ENCODE data around the gene FCGBP.

Gene FCGBP

DNA sequence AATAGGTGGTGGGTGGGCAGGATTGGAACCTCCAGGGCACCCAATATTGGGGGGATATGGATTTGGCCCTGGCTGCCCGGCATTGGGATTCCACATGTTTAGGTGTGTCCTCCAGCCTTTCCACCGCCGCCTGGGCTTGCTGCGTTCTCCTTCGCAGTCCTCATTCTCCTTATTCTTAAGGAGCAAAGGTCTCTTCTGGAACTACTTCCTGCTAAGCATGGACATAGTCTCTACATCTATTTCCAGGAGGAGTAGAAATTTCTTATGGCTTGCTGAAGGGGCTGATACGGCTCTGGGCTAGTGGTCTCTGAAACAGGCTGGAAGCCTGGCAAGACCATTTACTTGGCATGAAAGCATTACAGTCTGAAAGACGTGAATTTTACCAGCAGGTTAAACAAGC is 9.2 kb upstream of the FCGBP start:
- no peak for DNase-seq

DNA sequence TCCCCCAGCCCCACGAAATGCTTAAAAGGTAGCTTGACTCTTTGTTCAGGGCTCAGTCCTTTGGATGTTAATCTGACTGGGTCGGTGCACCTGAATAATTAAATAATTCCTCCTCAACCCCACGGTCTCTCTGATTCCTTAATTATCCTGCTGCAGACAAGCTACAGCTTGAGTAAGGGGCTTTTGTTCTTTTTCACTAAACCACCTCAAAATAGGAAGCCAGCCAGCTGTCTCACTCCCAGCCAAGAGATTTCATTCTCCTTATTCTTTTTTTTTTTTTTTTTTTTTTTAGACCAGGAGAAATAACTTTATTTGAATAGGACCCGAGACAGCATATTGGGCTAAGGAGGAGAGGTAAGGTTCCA is 7.9 kb upstream of the FCGBP start:
- DNase-seq, result no peak

DNA sequence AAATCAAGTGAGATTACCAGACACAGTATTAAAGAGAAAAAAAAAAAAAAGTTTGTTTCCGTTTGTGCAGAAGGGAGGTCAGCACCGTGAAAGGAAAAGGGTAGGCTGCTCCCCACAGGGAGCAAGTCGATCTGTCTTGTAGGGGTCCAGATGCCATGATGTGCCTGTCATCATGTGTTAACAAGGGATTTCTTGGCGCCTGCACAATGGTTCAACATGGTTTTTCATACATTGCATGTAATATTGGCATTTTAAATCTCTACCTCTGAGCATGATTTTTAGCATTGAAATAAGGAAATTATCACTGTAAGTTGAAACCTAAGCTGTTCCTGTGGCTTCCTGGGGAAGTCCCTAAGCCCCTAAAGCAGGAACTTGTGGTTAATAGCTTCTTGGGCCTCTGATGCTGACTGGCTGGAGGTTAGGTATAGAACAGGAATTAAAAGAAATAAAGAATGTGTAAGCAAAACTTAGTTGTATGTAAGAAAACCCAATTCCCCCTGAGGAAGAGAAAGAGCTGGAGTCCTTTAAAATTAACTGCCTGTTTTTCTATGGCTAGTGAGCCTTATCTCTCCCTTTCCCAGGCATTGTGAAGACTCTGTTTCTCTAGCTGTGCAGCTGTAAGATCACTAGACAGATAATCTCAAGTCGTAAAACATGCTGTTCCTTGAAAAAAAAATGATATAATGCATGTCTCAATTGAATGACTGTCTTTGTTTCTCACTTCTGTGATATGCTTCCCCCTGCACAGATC is 7.4 kb upstream of the FCGBP start:
- DNase-seq, result no peak

DNA sequence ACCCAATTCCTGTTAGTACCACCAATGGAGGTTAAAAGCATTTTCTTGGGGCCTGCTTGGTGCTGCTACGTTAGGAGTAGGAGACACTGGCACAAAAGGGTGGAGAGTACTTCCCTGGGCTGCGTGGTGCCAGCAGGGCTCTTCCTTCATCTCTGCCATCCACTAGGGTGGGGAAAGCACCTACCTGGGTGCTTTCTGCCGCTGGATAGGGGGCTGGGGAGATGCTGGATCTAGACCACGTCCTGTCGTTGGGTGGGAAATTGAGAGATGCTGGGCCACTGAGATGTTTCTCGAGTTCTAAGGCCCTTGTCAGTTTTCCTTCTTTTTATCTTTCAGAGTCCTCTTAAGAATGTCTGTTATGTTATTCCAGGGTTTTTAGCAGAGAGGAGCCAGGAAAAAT is 6.7 kb upstream of the FCGBP start:
- no peak for DNase-seq

DNA sequence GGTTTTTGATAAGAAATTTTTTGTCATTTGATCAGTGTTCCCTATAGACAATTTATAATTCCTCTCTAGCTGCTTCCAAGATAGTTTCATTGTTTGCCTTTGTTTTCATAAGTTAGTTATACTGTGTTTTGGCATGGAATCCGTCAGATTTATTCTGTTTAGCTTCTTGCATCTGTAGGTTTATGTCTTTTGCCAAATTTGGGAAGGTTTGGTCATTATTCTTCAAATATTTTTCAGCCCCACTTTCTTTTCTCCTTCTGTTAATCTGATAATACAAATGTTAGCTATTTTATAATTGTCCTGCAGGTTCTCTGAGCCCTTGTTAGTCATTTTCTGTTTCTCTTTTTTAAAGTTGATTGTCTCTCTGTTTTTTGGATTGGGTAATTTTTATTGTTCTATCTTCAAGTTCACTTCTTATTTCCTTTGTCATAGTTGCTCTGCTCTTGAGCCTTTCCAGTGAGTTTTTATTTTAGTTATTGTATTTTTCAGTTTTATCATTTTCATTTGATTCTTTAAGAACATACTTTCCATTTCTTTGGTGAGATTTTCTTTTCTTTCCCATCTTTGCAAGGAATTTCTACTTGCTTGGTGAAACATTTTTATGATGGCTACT is 5.9 kb upstream of the FCGBP start:
- no peak for DNase-seq

DNA sequence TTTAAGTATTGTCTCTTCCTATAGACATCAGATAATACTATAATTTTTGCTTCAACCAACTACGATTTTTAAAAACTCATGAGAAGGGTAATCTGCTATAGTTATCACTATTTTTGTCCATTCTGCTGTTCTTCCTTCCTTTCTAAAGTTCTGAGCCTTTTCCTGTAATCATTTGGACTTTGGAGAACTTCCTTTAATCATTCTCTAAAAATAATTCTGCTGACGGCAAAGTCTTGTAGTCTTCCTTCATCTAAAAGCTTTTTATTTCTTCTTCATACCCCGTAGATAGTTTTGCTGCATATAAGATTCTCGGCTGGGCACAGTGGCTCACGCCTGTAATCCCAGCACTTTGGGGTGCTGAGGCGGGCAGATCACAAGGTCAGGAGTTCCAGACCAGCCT is 5.1 kb upstream of the FCGBP start:
- DNase-seq, result no peak

DNA sequence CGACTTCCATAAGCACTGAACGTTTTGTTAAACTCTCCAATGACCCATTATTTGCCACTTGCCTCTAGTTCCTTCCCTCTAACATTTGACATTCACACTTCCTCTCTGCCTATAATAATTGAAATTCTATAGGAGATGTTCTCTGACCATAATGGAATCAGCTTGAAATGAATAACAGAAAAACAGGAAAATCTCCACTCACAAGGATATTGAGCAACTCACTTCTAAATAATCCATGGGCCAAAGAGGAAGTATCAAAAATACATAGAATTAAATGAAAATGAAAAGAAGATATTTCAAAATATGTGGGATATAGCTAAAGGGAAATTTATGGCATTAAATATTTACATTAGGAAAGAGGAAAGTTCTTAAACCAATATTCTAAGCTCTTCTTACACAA is 3.4 kb upstream of the FCGBP start:
- no peak for DNase-seq

DNA sequence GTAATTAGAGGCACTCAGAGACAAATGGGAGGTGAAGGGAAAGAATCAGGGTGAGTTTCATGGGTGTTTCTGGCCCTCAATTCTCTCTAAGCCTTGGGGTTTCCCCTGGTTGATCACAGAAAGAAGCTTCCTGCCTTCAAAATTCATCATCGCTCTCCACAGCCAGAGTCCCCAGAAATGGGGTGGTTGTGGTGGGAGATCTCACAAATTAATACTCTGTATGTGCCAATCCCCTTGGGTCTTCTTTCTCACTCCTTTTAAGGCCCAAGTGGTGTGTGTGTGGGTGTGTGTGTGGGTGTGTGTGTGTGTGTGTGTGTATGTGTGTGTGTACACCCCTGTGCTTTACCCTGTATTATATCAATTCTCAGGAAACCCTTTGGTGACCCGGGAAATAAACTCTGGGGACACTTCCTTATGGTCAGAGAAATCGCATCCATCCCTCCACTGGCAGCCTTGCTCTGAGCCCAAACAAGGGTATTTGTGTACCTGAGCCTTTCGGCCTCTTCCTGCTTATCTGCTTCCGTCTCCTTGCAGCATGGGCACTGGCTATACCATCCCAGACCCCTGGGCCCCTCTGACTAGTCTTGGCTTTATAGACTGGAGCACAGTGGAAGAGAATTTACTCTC is 2.8 kb upstream of the FCGBP start:
- DNase-seq, result no peak

DNA sequence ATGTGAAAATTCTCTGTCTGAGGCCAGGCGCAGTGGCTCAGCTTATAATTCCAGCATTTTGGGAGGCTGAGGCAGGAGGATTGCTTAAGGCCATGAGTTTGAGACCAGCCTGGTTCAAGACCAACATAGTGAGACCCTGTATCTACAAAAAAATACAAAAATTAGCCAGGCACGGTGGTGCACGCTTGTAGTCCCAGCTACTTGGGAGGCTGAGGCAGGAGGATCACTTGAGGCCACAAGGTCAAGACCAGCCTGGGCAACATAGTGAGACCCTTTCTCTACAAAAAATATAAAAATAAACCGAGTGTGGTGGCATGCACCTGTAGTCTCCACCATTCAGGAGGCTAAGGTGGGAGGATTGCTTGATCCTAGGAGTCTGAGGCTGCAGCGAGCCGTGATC is 2.2 kb upstream of the FCGBP start:
- no peak for DNase-seq

DNA sequence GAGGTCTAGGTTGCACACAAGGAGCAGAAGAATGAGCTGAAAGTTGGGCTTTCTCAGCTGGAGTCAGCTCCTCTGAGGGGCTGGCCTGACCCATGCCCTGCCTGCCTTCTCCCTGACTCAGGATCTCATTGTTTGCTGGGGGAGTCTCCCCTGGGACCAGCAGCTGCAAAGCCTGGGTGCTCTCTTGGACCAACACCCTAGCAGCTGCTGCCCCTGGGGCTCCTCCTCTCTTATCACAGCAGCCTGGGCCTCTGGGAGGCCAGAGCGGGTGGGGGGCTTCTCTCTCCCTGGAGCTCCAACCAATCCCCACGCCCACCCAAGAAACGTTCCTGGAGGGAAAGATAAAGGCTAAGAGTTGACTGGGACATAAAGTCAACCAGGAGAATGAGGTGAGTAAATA is 1.6 kb upstream of the FCGBP start:
- DNase-seq, result no peak

DNA sequence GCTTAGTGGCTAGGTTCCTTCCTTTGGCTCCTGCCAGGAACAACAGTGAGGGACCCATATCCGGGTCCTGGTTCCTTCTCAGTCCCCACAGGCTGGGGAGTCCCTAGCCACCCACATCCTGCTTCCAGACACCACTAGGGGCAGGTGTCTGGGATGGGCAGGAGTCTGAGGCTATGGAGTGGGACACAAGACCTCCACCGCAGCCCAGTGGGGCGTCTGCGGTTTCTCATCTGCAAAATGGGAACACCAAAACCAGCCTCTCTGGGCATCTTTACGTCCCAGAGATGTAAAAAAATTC is 879 bp upstream of the FCGBP start:
- DNase-seq, result no peak

DNA sequence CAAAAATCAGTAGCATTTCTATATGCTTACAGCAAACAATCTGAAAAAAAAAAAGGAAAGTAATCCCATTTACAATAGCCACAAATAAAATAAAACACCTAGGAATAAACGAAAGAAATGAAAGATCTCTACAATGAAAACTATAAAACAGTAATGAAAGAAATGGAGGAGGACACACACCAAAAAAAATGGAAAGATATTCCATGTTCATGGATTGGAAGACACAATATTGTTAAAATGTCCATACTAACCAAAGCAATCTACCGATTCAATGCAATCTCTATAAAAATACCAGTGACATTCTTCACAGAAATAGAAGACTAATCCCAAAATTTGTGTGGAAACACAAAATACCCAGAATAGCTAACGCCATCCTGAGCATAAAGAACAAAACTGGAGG is 4.7 kb downstream of the FCGBP start:
- no peak for DNase-seq

DNA sequence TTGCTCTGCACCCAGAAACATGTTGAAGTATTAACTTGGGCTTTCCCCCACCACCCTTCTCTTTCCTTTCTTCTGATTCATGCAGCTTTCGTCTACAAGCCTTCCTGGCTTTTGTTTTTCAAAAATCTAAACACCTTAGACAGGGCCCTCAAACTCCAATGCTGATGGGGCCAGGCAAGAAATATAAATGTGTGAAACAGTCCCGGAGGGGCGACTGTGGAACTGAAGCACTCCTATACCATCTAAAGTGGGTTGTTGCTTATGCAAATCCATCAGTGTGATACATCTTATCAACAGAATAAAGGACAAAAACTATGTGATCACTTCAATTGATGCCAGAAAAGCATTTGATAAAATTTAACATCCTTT is 6.1 kb downstream of the FCGBP start:
- DNase-seq, result no peak

DNA sequence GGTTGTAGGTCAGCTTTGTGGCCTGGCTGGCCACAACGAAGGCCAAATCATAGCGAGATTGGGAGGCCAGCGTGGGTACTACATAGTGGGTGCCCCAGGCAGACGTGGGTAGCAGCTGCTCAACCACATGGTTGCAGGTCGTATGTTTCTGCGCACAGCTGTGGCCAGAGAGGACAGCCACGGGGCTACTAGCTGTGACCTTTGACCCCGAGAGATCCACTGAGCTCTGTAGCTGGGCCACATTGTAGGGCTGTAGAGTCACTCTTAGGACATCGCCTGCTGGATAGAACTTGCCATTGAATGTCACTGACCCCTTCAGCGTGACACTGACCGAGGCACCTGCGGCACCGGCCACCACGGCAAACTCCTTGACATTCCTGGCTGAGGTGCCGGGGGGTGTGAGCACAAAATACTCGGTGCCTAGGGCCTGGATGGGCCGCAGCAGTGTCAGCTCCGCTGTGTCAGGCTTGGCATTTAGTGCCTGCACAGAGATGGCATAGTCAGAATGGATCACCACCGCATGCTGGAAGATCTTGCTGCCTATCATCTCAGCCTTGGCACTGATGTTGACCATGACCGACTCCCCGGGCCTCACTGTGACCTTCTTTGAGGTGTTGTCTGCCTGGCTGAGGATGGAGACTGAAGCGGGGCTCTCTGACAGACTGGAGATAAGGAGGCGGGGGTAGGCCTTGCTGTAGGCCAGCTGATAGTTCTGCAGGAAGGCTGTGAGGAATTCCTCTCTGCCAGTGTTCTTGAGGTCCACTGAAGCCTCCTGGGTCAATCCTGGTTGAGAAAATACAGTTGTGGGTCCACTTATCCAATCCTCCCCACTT is 6.7 kb downstream of the FCGBP start:
- DNase-seq, result no peak

DNA sequence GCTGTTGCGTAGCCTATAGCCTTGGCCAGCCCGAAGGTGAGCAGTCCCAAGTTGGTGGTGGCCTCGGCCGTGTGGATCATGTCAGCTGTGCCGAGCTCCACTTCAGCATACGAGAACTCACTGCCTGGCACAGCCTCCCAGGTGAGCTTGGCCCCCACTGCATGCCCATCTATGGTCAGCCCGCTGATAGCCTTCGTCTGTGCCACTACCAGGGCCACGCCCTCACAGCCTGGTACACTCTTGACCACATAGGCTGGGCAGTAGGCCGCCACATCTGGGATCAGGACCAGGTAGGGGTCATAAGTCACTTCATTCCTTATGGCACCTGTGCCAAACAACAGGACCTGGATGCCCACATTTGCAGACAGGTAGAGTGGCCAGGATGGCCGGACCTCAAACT is 7.4 kb downstream of the FCGBP start:
- no peak for DNase-seq

DNA sequence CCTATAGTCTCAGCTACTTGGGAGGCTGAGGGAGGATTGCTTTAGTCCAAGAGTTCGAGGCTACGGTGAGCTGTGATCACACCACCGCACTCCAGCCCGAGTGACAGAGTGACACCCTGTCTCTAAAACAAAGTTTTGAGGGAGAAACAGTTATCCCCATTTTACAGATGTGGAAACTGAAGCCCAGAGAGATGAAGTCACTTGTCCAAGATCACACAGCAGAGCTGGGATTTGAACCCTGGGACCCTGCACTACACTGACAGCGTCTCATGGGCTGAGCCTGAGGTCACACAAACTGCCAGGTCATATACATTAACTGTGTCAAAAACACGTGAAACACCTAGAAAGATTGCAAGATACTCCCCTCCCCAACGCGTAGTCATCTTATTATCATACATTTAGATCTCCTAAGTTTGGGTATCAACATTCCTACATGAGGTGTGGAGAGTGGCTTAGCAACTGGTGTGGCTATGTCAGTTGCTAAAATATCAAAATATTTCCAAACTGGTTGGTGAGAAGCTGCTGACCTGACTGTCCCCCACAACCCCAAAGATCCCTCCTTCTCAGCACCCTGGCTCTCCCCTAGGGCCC is 8.2 kb downstream of the FCGBP start:
- DNase-seq, result no peak

DNA sequence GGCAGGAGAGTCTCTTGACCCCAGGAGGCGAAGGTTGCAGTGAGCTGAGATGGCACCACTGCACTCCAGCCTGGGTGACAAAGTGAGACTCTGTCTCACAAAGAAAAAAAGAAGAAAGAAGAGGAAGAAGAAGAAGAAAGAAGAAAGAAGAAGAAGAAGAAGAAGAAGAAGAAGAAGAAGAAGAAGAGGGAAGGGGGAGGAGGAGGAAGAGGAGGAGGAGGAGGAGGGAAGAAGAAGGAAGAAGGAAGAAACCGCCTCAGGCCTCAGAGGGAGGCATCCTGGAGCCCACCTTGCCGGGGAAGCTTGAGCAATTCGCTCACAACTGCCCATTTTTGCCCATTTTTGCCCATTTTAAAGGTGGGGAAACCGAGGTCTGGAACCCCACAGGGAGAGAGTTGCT is 9.5 kb downstream of the FCGBP start:
- DNase-seq, result no peak

DNA sequence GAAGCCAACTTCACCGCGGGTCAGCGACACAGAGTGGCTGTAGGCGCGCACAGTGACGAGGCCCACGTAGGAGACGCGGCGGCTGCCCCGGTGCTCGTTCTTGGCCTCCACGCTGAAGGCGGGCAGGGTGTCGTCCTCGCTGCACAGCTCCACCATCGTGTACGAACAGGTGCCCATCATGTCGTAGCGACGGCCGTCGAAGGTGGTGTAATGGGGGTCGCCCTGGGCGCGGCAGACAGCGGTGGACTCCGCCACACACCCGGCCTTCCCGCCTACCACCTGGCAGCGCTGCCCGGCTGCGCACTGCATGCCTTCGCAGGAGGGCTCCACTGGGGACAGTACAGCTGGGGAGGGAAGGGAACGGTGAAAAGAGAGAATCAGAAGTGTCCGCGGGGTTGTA is 10.0 kb downstream of the FCGBP start:
- no peak for DNase-seq

DNA sequence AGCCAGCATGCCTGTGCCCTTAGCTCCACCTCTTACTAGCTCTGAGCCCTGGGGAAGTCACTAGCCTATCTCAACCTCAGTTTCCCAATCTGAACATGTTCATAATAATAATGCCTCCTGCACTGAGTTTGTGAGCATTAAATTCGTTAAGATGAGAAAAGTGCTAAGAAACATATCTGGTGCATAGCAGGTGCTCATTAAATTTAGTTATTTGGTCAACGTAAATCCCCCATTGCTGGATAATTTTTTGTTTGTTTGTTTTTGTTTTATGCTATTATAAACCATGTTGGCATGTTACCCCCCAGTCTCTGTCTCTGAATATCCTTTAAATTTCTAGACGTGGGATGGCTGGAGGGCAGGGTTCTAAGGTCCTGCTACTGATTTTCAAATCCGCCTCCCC is 10.6 kb downstream of the FCGBP start:
- no peak for DNase-seq

DNA sequence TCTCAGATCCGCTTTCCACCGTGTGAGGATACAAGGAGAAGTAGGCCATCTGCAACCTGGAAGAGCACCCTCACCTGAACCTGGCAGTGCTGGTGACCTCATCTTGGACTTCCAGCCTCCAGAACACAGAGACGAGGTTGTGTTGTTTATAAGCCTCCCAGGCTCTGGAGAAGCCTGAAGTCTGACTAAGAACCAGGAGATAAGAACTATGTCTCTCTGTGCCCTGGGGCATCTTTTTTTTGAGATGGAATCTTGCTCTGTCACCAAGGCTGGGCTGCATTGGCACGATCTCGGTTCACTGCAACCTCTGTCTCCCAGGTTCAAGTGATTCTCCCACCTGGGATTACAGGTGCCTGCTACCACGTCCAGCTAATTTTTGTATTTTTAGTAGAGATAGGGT is 14.5 kb downstream of the FCGBP start:
- no peak for DNase-seq

DNA sequence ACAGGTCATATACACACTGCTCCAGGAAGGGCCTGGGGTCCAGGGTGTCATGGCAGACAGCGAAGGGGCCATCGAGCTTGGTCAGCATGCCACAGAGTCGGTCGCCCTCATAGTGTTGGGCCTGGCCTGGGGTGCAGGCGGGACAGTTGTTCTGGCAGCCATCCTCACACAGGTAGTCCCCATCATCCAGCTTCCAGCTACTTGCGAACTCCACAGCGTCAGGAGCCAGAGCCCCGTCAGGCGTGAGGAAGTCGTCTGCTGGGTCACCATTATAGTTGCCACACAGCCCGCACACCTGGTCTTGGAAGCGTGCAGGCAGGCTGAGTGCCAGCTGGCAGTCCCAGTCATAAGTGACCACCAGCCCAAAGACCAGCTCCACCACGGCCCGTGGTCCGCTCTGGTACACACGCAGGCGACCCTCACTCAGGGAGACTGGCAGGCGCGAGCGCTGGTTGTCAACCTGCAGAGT is 16.2 kb downstream of the FCGBP start:
- DNase-seq, result no peak

DNA sequence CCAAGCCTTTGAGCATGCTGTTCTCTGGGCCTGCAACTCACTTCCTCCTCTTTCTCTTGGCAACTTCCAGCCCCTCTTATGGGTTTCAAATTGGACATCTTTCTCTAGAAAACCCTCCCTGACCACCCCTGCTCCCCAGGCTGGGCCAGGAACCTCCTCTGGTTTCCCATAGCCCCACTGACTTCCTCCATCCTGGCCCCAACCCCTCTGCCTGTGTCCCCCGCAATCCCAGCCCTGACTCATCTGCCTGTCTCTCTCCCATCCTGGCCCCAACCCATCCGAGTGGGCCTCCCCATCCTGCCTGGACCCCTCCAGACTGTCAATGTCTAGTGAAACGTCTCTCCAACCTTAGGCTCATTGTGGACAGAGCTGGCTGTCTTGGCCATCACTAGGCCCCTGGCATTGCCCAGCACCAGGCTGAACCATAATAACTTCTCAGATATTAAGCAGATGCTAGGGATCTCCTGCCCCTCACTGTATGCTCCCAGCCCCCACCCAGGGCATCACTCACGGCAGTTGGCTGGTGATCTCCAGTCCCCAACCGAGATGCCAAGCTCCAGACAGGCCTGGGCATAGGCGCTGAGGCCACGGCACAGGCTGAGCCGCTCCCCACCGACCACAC is 16.8 kb downstream of the FCGBP start:
- no peak for DNase-seq

DNA sequence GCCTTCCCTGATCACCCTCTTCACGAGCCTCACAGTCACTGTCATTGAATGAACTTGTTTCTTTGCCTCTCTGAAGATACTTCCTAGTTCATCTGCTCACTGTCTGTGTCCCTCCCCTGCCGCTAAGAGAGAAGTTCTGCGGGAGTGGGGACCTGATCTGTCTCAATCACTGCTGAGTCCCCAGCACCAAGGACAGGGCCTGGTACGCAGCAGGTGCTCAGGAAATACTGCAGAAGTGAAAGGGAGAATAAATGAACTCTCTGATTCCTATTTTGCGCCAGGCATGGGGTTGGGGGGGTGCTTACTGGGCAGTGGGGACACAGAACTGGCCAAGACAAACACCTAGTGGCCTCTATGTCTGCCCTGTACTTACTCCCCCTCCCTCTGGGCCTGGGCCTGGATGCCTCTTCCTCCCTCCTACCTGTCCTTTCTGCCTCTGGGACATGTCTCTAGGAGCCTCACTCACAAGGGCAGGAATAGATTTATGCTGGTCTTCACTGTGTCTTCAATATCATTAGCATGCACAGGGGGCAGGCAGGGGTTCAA is 17.5 kb downstream of the FCGBP start:
- no peak for DNase-seq
